Stimulated activated CD8-positive, alpha-beta memory T cell treated with anti-CD3 and anti-CD28 coated beads, Interleukin-12 subunit alpha, Interleukin-12 subunit beta, amount 100 ng/mL, for 24 hours (primary cell): ENCODE results near the gene PSTPIP2.
"Not testable (repeated sequence)": the region's sequence is repeated elsewhere in the genome, so short reads cannot be mapped to it uniquely, and the experiment has no call there.

Experiments used
- DNase-seq: peaks from one replicate; pipeline ENCODE4 v3.0.0-alpha.2; 2020; ENCODE audit errors: extremely low read depth

Gene PSTPIP2

DNA sequence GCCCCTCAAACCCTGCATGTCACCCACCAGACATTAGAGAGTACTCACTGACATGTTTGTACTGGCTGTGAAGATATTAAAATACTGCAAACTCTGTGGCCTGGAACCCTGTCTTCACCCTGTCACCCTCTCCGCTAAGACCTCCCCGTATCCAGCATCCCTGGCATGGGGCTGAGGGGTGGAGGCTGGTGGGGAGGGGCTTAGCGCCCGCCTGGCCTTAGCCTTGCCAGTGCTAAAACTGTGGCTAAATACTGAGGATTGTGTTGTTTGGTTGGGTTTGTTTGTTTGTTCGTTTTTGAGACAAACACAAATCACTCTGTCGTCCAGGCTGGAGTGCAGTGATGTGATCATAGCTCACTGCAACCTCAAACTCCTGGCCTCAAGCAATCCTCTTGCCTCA, 1.8 kb downstream of the PSTPIP2 start:
- no peak for DNase-seq

DNA sequence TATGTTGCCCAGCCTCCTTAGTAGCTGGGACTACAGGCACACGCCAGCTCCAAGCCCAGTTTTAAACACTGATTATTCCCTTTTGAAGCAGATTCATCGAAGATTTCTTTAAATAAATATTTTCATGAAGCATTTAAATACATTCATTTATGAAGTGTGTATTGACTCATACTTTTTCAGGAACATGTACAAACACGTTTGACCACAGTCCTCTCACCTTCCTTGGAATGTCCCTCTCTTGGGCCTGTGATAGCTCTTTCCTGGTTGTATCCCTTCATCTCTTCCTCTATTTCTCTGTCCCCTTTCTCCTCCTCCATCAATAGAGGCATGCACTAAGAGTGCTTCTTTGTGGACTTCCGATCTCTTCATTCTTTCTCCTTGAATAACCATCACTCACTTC, 2.5 kb downstream of the PSTPIP2 start:
- DNase-seq, result no peak

DNA sequence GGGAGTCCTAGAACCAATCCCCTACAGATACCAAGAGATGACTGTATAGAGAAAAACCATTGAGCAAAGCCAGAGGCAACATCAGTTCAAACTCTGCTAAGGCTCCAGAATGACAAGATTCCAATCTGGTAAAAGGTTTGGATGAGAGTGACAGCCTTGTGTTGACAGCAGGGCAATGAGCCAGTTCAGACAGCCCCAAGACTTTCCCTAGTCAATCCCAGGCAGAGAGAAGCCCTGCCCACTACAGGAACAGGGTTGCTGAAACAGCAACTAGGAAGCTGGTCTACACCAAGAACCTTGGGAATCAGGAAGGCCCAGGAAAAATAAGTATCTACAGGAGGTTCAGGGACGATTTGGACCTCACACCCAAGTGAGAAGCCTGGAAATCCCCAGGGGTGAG, 3.3 kb downstream of the PSTPIP2 start:
- DNase-seq, result no peak

DNA sequence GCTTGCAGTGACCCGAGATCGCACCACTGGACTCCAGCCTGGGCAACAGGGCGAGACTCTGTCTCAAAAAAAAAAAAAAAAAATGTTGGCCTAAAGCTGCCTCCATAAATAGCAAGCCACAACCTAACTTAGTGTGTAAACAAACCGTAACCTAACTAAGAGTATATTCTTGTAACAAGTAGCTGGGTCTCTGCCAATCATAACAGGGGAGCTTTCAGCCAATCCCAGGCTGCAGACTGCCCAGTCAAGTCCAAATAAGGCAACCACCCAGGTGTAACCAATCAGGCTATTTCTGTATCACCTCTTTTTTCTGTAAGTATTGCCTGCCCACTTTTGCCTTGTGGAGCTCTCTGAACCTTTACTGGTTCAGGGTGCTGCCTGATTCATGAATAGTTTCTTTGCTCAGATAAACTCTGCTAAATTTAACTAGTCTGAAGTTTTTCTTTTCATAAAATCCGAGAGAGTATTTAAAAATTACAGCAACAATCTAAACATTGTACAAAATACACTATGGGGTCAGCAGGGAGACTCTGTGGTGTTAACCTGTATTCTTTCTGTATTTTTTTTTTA, 4.5 kb downstream of the PSTPIP2 start:
- no peak for DNase-seq

DNA sequence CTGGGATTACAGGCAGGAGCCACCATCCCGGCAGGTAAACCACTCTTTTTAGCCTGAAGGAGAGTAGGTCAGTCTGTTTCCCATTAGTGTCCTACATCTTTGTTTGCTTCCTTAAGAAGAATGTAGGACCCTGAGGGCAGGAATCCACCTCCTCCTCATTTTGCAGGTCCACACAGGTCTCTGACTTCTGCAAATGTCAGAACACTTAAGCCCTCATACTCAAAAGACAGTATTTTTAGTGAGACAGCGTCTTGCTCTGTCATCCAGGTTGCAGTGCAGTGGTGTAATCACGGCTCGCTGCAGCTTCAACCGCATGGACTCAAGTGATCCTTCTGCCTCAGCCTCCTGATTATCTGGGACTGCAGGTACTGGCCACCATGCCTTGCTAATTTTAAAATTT, 9.3 kb downstream of the PSTPIP2 start:
- DNase-seq, result no peak

DNA sequence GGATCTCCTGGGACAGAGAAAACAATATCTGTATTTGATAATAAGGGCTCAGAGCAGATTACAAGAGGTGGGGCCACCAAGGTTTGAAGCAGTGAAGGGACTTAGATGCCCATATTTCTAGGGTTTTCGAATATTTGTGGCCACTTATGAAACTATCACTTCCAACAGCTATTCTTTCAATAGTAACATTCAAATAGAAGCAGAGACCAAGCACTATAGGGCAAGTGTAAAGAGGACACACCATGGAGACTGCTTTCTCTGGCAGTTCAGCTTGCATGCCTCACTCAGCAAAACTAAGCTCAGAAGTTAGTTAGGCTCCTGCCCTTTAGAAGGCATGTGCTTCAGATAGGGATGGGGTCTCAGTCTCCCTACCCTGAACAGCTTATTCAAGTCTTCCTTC, 10.3 kb downstream of the PSTPIP2 start:
- no peak for DNase-seq

DNA sequence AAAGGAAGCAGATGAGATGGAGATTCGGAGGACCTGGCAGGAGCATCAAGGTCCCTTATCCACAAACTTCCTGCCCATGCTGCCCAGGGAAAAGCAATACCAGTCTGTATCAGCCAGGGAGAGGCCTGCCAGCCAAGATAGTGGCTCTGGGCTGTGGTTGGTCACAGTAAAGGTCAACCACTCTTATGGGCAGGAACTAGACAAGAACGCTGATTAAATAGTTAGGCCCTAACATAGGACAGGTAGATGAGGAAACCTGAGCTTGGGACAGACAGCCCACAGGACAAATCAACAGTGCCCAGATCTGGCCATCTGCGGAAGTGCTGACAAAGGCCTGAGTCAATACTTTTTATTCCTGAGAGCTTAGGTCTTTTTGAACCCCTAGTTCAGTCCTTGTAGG, 10.7 kb downstream of the PSTPIP2 start:
- no peak for DNase-seq

DNA sequence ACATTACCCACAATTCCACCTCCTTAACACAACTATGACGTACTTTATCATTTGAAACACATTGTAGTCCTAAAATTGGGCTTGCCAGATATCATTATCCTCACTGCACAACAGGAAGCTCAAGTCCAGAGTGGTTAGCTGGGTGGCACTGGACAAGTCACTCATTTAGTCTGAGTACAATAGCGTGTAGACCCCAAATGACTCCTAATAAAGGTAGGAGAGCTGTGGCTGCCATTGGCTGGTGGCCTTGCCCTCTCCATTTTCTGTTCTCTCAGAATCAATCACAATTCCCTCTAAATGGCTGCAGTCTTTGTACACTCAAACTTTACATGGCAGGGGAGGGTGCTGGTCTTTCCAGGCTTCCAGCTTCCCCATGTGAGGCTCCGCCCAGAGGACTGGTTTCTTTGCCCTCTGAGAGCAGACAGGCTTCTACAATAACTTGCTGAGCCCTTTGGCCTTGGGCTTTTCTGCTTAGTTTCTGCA, 11.7 kb downstream of the PSTPIP2 start:
- no peak for DNase-seq

DNA sequence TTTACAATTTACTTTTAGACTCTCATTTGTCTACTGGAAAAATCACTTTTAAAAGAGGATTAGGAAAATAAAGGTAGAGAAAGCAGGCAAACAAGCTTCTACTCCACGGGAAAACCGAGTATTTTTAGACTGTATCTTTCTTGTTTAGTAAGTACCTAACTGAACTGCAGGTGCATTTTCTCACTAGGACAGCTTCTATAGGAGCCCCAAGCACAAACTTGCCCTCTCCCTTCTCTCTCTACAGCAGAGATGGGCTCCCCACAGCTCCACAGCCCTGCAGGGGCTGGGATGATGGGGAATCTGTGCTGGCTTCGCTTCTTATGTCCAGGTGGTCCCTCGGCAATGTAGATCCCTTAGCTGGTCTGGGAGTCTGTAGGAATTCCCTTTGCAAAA, 16.2 kb downstream of the PSTPIP2 start:
- no peak for DNase-seq

DNA sequence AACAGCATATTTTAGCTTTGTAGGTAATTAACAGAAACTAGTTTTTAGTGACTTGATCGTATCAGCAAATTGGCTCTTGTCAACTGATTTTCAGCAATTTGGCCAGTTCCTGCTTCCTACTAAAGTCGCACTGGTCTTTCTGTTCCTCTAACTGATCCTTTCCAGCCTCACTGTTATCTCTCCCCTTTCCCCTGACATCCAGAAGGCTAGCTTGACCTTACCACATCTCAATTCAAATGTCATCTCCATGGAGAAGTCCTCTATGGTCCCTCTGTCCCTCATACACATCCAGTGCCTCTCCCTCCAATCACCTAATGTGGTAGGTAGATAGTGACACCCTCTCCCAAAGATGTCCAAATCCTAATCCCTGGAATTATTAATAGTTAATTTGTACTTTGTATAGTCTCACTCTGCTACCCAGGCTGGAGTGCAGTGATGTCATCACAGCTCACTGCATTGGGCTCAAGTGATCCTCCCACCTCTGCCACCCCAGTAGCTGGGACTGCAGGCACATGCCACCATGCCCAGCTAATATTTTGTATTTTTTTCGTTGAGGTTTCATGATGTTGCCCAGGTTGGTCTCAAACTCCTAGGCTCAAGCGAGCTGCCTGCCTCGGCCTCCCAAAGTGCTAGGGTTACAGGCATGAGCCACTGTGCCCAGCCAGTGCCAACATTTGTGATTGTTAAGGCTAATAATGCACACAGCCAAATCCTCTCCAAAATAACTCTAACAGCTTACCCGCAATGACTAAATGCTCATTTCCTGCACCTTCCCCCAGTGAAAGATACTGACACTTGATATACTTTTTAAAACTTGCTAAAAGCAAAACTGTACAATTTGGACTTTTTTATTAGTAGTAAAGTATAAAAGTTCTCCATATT, 16.9 kb downstream of the PSTPIP2 start:
- DNase-seq, result no peak

DNA sequence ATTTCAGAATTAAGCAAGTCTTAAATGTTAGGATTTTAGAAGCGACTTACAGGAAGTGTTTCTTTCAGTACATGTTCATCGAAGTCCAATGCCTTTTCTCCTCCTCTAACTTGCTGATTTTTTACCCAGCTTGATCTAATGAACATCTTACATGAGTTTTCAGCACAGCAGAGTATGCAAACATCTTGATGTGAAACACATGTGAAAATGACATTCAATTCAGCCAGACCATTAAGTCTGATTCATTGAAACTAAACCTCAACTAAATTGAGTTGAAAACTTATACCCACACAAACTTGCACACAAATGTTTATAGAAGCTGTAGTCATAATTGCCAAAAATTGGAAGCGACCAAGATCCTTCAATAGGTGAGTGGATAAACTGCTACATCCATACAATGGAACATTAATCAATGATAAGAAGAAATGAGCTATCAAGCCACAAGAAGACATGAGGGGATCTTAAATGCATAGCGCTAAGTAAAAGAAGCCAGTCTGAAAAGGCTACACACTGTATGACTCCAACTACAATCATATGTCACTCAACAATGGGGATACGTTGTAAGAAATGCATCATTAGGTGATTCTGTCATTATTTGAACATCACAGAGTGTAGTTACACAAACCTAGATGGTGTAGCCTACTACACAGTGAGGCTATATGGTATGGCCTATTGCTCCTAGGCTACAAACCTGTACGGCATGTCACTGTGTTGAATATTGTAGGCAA, 18.5 kb downstream of the PSTPIP2 start:
- no peak for DNase-seq

DNA sequence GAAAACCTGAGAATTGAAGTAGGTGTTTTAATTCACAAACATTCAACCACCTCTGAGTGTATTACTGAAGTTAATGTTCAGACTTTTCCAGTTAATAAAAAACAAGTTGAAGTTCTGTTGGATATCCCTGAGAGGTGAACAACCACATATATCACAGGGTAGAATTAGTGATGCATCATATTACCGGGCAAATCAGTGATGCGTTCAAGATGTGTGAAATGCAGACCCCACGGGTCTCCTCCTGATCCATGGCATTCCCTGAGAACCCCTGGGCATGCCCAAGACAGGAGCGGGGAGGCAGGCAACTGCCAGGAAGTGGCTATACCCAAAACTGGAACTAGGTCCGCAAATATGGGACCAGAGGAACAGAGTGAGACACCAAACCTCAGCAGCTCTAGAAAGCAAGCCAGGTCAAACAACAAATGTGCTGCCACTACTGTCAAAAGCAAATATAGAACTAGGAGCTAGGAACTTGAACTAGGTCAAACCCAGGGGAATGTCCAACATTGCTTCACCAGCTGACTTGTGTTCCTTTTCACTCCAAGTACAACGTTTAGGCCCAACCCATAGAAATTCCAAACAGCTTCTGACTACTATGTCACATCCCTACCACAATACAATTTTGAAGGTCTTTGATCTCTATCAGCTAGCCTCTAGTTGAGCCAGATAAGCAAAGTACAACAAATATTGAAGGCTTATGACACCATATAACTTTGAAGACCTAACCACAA, 20.2 kb downstream of the PSTPIP2 start:
- no peak for DNase-seq

DNA sequence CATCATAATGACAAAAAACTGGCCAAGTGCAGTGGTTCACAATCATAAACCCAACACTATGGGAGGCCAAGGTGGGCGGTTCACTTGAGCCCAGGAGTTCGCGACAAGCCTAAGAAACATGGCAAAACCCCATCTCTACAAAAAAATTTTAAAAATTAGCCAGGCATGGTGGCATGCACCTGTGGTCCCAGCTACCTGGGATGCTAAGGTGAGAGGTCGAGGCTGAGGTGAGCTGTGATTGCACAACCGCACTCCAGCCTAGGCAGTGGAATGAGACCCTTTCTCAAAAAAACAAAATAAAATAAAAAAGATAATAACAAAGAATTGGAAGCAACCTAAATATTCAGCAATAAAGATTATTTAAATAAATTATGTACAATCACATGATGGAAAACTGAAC, 21.8 kb downstream of the PSTPIP2 start:
- DNase-seq, result no peak

DNA sequence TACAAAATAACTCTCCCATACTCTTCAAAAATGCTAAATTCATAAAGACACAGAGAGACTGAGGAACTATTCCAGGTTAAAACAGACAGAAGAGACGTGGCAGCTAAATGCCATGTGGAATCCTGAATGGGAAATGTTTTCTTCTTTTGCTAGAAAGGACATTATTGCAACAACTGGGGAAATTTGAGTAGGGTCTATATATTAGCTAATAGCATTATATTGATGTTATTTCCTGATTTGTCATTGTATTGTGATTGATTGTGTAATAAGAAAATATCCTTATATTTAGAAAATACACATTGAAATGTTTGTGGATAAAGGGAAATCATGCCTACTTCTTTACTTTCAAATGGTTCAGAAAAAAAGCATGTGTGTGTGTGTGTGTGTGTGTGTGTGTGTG, 23.4 kb downstream of the PSTPIP2 start:
- DNase-seq, result no peak

DNA sequence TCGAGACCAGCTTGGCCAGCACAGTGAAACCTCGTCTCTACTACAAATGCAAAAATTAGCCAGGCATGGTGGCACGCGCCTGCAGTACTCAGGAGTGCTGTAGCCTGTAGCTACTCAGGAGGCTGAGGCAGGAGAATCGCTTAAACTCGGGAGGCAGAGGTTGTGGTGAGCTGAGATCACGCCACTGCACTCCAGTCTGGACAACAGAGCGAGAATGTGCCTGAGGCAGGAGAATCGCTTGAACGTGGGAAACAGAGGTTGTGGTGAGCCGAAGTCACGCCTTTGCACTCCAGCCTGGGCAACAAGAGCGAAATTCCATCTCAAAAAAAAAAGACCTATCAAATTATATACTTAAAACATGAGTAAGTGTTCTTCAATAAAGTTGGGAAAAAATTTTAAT, 24.7 kb downstream of the PSTPIP2 start:
- not testable (repeated sequence) for DNase-seq

DNA sequence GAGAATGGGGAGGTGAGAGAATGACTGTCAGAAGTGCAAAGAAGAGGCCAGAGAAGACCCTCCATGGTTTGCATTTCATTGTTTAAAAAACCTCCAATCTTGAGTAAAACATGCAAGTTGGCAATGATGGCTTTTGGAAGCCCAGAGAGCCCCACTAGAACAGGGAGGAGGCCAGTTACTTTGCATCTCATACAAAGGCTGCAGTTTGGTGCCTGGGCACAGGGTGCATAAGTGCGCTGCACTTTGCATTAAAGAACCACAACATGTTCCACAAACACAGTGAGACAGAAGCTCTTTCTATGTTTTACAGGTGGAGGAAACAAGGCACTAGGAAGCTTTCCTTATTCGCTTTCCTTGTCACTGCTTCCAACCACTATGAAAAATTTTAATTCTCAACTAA, 25.4 kb downstream of the PSTPIP2 start:
- DNase-seq, result no peak

DNA sequence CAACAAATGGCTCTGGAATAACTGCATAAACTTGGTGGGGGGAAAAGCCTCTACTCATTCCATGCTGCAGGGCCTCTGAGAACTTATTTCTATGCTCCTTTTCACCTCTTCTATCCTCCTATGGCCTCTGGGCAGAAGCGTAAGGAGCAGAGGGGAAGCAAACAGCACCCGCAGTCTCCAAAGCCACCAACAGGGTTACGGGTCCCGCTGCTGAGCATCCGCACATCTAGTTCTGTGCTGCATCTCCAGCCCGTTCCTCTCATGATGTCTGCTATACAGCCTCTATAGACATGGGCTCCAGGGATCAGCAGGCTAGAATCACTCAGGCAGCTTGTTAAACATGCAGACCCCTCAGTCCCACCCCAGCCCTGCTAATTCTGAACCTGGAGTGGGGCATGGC, 25.9 kb downstream of the PSTPIP2 start:
- no peak for DNase-seq

DNA sequence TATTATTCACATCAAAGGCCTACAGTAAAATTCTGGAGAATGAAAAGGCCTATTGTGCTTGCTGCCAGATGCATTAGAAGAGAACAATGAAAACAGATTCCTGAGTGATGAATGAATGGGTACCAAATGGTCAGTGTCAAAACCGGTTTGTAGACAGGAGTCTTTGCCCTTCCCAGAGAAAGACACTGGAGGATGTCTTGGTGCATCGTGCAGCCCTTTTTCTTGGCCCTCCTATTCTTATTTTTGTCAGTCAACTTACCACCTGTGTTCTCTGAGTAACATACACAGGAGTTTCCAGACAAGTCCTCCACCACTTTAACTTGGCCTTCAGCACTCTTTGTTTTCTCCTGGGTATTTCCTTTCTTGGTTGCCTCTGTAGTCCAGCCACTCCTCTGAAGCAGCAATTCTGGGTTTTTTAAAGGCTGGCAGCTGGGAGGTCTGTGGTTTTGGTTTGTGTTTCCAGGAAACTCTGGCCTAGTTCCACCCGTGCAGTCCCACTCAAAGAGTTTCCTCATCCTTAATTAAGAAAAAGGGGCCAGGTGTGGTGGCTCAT, 29.4 kb downstream of the PSTPIP2 start:
- DNase-seq, result no peak

DNA sequence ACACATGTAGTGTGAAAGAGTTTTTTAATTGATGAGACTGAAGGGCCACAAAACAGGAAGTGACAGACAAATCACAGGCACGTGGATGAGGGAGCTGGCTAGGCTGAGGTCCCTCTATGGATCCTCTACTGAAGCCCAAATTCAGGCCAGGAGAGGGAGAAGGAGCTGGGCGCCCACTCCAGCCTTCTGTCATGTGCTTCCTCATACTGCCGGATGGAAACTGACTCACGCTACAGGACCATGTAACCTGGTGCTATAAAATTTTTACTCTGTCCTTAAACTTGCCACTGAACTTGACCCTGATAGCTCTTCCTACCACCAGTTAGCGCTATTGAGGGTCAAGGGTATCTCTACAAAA, 31.3 kb downstream of the PSTPIP2 start:
- DNase-seq, result no peak

DNA sequence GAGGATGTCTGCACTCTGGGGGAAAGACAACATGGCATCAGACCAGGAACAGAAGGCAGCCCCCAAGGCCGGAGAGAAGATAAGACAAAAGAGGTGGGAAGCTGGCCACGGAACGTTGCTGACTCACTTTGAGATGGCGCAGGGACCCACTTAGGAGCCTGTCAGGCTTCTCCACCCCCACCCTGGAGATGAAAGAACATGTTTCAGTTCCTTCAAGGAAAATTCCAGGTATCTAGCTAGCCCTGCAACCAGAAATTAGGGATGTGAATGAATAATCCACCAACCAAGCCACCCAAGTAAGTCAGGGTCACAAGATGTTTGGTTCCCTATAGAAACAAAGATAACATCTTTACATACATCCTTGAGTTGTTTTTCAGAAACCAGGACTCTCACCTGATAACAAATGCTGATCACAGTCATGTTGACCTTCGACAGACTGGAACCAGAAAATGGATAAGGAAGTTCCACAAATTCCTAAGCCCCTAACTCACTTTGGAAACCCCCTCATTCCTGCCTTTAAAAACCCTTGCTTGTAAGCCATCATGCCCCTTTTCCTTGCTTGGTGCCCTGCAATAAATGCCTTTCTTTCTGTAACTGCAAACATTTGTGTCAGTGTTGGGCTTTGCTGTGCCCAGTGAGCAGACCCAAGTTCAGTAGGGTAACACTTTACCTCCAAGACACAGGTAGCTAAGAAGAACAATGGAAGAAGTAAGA, 31.9 kb downstream of the PSTPIP2 start:
- no peak for DNase-seq
